ENCODE results near the gene UNC13B. TPM values are rescaled to one million over a fixed set of nuclear protein-coding genes. Genes with fewer than 3 reads are reported as not detected.
"Not testable (repeated sequence)": the region's sequence is repeated elsewhere in the genome, so short reads cannot be mapped to it uniquely, and the experiment has no call there.

The UNC13B gene
- total RNA-seq, 1 donor: 6.2 TPM

GRCh38 chr9:35364817-35365585 is 203.2 kb downstream of the UNC13B start:
- DNase-seq (ENCODE audit: low read depth in 2 of 3, low spot score in 2 of 3): no peak

- DNase-seq (ENCODE audit: low read depth in 2 of 3, low spot score in 2 of 3): no peak
Observed at GRCh38 chr9:35366627-35367026, 204.8 kb downstream of the UNC13B start.

- no peak for DNase-seq (ENCODE audit: low read depth in 2 of 3, low spot score in 2 of 3)
Observed at GRCh38 chr9:35367451-35367850, 205.6 kb downstream of the UNC13B start.

- no peak for DNase-seq (ENCODE audit: low read depth in 2 of 3, low spot score in 2 of 3)
Observed at GRCh38 chr9:35370241-35370640, 208.4 kb downstream of the UNC13B start.

GRCh38 chr9:35374436-35374835 is 212.6 kb downstream of the UNC13B start:
- DNase-seq (ENCODE audit: low read depth in 2 of 3, low spot score in 2 of 3): no peak

- DNase-seq (ENCODE audit: low read depth in 2 of 3, low spot score in 2 of 3): no peak
Observed at GRCh38 chr9:35374910-35375309, 213.1 kb downstream of the UNC13B start.

GRCh38 chr9:35380039-35380438 is 218.2 kb downstream of the UNC13B start:
- no peak for DNase-seq (ENCODE audit: low read depth in 2 of 3, low spot score in 2 of 3)

- no peak for DNase-seq (ENCODE audit: low read depth in 2 of 3, low spot score in 2 of 3)
Observed at GRCh38 chr9:35380619-35381018, 218.8 kb downstream of the UNC13B start.

GRCh38 chr9:35385042-35385441 is 223.2 kb downstream of the UNC13B start:
- DNase-seq (ENCODE audit: low read depth in 2 of 3, low spot score in 2 of 3): no peak

GRCh38 chr9:35395076-35395705 is 233.4 kb downstream of the UNC13B start:
- no peak for DNase-seq (ENCODE audit: low read depth in 2 of 3, low spot score in 2 of 3)

- DNase-seq (ENCODE audit: low read depth in 2 of 3, low spot score in 2 of 3): no peak
Observed at GRCh38 chr9:35395706-35396101, 233.9 kb downstream of the UNC13B start.

GRCh38 chr9:35396560-35397215 is 234.9 kb downstream of the UNC13B start:
- no peak for DNase-seq (ENCODE audit: low read depth in 2 of 3, low spot score in 2 of 3)

GRCh38 chr9:35397216-35397698 is 235.4 kb downstream of the UNC13B start:
- DNase-seq (ENCODE audit: low read depth in 2 of 3, low spot score in 2 of 3): no peak

GRCh38 chr9:35397923-35398322 is 236.1 kb downstream of the UNC13B start:
- no peak for DNase-seq (ENCODE audit: low read depth in 2 of 3, low spot score in 2 of 3)

GRCh38 chr9:35398651-35399335 is 237.0 kb downstream of the UNC13B start:
- DNase-seq (ENCODE audit: low read depth in 2 of 3, low spot score in 2 of 3): no peak

- no peak for DNase-seq (ENCODE audit: low read depth in 2 of 3, low spot score in 2 of 3)
Observed at GRCh38 chr9:35404865-35405264, 243.1 kb downstream of the UNC13B start.

GRCh38 chr9:35406183-35406959 is 244.6 kb downstream of the UNC13B start:
- peak in 2 of 3 donors; percentile 43 to 66 for DNase-seq (ENCODE audit: low read depth in 2 of 3, low spot score in 2 of 3)

GRCh38 chr9:35407846-35408245 is 246.0 kb downstream of the UNC13B start:
- peak in 2 of 3 donors; percentile 19 to 51 for DNase-seq (ENCODE audit: low read depth in 2 of 3, low spot score in 2 of 3)

- not testable (repeated sequence) for DNase-seq (ENCODE audit: low read depth in 2 of 3, low spot score in 2 of 3)
Observed at GRCh38 chr9:35409434-35409833, 247.6 kb downstream of the UNC13B start.

GRCh38 chr9:35414889-35415288 is 253.1 kb downstream of the UNC13B start:
- DNase-seq (ENCODE audit: low read depth in 2 of 3, low spot score in 2 of 3): no peak
